ENCODE measurements around the gene KRTAP10-3. TPM values are rescaled to one million over a fixed set of nuclear protein-coding genes. Genes with fewer than 3 reads are reported as not detected.

The KRTAP10-3 gene
- total and polyA plus RNA-seq, 2 of the 13 experiments (the other 11 are each of a cell fraction or from before 2014, with no cell fraction given): not detected

DNA sequence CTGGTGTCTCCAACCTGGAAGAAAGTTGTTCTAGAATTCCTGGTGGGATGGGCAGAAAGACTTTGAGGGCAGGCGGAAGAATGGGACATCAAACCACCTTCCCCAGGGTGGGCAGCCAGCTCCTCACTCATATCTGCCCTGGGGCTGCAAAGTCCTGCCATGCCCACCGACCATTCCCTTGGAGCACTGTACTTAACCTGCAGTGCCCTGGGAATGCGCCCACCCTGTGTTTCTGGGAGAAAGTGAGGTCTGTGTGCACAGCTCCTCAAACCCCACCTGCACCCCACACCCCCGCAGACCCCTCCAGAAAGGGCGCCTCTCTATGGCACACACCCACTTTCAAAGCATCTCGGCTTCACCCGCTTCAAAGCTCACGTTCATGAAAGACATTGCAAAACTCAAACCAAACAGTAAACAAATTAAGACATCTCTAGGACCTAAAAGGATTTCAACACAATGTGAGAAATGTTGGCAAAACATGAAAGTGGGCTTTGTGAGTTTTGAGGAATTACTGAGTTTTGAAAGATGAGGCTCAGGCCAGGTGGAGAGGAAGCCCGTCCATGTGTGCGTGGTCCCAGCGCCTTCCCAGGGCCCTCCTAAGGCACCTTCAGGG lies 43.7 kb downstream of the KRTAP10-3 start (continued):
- TF ChIP-seq ZNF720 (CRISPR knock-in tag; IDR thresholded peaks at IDR 0.05) (no peak), CENPBD1 (CRISPR knock-in tag; IDR thresholded peaks at IDR 0.05; ENCODE audit: borderline replicate concordance, low read depth) (no peak), TP53 (CRISPR knock-in tag; conservative IDR thresholded peaks at IDR 0.05) (no peak), FOXK2 (IDR thresholded peaks at IDR 0.05) (no peak), HNRNPH1 (optimal IDR thresholded peaks at IDR 0.05; ENCODE audit: low read depth, low read length) (no peak), HDAC2 (CRISPR knock-in tag; IDR thresholded peaks at IDR 0.05) (no peak), ZNF12 (CRISPR knock-in tag; IDR thresholded peaks at IDR 0.05) (no peak), YEATS4 (CRISPR knock-in tag; IDR thresholded peaks at IDR 0.05; ENCODE audit: borderline replicate concordance) (no peak), ATF7-NPFF (CRISPR knock-in tag; IDR thresholded peaks at IDR 0.05; ENCODE audit: low read depth) (no peak), ZBTB20 (CRISPR knock-in tag; IDR thresholded peaks at IDR 0.05; ENCODE audit: borderline replicate concordance, low read depth) (no peak), ZKSCAN1 (IDR thresholded peaks at IDR 0.05; ENCODE audit: low read length) (no peak), HMG20A (CRISPR knock-in tag; IDR thresholded peaks at IDR 0.05; ENCODE audit: borderline replicate concordance) (peak; percentile 42; the same call in 1 of the 2 replicates), FOXJ3 (CRISPR knock-in tag; IDR thresholded peaks at IDR 0.05; ENCODE audit: borderline replicate concordance) (0 out of 2 replicates have a peak, but pooled peaks have one; percentile 36), RNF2 (conservative IDR thresholded peaks at IDR 0.05; ENCODE audit: low read depth) (no peak), PREB (CRISPR knock-in tag; IDR thresholded peaks at IDR 0.05) (no peak), CENPX (CRISPR knock-in tag; IDR thresholded peaks at IDR 0.05) (no peak), RNF219 (CRISPR knock-in tag; IDR thresholded peaks at IDR 0.05) (no peak), ZFP1 (CRISPR knock-in tag; IDR thresholded peaks at IDR 0.05) (no peak), ZNF160 (CRISPR knock-in tag; IDR thresholded peaks at IDR 0.05) (no peak), SIX4 (CRISPR knock-in tag; IDR thresholded peaks at IDR 0.05) (no peak), ZNF790 (CRISPR knock-in tag; IDR thresholded peaks at IDR 0.05; ENCODE audit: borderline replicate concordance) (no peak), ZEB1 (IDR thresholded peaks at IDR 0.05; ENCODE audit: insufficient replicate concordance, low read depth) (no peak), KLF11 (CRISPR knock-in tag; IDR thresholded peaks at IDR 0.05) (no peak), CBX5 (CRISPR knock-in tag; IDR thresholded peaks at IDR 0.05; ENCODE audit: borderline replicate concordance) (no peak), MXI1 (IDR thresholded peaks at IDR 0.05; ENCODE audit: borderline replicate concordance, low read depth, low read length) (no peak)
- TF ChIP-seq, protein P1, sequence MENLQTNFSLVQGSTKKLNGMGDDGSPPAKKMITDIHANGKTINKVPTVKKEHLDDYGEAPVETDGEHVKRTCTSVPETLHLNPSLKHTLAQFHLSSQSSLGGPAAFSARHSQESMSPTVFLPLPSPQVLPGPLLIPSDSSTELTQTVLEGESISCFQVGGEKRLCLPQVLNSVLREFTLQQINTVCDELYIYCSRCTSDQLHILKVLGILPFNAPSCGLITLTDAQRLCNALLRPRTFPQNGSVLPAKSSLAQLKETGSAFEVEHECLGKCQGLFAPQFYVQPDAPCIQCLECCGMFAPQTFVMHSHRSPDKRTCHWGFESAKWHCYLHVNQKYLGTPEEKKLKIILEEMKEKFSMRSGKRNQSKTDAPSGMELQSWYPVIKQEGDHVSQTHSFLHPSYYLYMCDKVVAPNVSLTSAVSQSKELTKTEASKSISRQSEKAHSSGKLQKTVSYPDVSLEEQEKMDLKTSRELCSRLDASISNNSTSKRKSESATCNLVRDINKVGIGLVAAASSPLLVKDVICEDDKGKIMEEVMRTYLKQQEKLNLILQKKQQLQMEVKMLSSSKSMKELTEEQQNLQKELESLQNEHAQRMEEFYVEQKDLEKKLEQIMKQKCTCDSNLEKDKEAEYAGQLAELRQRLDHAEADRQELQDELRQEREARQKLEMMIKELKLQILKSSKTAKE (CRISPR knock-in tag; IDR thresholded peaks at IDR 0.05; ENCODE audit: borderline replicate concordance): no peak
